T-helper 9 cell (primary cell): ENCODE measurements around the gene USB1.

Experiments used
- DNase-seq: peaks from one replicate; pipeline ENCODE4 v3.0.0-alpha.2; 2020

USB1 gene

GRCh38 chr16:58035356-58036170 lies 34.4 kb downstream of the USB1 start:
- DNase-seq, result no peak

DNA sequence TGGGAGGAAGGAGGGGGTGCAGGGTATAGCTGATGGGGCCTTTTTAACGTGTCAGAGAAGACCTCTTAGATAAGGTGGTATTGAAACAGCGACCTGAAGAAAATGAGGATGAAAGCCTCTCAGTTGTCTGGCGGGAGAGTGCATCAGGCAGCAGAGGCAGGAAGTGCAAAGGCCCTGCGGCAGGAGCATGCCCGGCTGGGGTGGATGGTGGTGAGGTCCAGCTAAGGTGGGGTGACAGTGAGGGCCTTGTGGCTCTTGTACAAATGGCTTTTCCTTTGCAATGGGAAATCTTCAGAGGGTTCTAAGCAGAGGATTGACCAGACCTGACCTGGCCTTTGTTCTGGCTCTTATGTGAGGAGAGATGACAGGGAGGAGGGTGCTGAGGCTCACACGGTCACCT lies 35.7 kb downstream of the USB1 start:
- no peak for DNase-seq

- DNase-seq, result no peak
Observed at GRCh38 chr16:58037365-58038057, 36.3 kb downstream of the USB1 start.

DNA sequence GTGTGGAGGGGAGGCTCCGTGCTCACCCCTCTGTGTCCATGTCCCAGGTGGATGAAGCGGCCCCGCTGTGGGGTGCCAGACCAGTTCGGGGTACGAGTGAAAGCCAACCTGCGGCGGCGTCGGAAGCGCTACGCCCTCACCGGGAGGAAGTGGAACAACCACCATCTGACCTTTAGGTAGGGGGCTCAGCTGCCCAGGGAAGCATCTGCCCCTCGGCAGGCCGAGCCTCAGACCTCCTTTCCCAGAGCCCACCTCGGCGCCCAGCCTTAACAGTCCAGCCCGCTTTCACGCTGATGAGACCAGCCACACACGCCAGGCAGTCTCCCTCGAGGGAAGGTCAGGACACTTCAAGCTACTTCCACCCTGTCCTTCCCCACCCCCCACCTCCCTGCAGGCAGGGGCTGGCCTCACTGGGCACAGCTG lies 37.0 kb downstream of the USB1 start:
- DNase-seq, result no peak

GRCh38 chr16:58039829-58040495 lies 38.8 kb downstream of the USB1 start:
- DNase-seq, result no peak

GRCh38 chr16:58040496-58040846 lies 39.3 kb downstream of the USB1 start:
- DNase-seq, result no peak

DNA sequence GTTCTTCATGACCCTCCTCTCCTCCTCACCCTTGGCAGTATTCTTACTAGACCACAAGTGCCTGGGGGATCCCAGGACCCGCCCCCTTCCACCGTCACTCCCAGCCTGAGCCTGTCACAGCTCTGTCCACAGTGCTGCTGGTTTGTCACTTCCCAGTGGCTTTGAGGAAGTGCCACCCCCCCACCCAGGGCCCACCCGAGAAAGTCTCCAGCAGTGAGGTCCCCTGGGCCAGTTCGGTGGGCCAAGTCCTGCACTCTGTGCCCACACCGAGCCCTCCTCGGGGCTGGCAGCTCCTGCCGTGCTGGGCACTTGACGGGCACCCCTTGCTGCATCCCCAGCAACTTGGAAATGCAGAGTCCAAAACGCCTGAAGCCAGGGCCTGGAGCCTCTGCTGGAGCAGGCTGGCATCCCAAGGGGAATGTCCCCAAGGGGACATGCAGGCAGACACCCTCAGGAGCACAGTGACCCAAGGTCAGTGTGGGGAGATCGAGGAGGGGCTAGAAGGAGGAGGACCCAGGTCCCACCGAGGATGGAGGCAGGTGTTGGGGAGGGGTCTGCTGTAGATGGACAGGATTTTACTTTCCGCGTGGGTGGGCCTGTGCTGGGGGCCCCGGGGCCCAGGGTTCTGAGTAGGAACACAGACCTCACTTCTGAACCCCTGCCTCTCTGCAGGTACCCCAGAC lies 39.9 kb downstream of the USB1 start:
- no peak for DNase-seq

GRCh38 chr16:58041628-58041955 lies 40.4 kb downstream of the USB1 start:
- DNase-seq, result no peak

- DNase-seq, result no peak
Observed at GRCh38 chr16:58042001-58042885, 41.0 kb downstream of the USB1 start.

- DNase-seq, result no peak
Observed at GRCh38 chr16:58042886-58043515, 41.8 kb downstream of the USB1 start.

GRCh38 chr16:58043571-58044155 lies 42.5 kb downstream of the USB1 start:
- DNase-seq, result no peak

DNA sequence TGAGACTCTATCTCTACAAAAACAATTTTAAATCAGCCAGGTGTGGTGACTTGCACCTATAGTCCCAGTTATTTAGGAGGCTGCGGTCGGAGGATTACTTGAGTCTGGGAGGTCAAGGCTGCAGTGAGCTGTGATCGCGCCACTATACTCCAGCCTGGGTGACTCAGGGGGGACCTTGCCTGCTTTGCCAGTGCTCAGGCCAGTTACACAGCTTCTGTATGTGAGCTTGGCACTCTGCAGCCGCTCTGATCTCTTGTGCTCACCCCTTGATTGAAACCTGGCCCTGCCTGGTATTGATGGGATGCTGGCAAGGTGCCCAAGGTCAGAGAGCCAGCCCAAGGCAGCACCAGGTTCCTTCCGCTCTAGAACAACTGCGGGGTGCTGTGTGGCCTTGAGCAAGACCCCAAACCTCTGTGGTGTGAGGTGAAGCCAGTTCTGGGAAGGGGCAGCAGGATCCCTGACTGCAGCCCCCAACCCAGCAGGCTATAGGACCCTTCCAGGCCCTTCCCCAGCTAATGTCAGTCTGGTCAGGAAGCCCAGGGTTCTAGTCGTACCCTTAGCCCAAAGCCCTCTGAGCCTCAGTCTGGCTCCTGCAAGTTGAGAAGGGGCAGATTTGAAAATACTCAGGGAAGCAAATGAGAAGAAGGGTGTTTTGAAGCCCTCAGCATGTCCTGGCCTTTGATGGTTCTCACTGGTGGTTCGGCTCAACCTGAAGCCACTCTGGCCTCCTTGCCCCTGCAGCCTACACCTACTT lies 43.2 kb downstream of the USB1 start:
- DNase-seq, result no peak

- no peak for DNase-seq
Observed at GRCh38 chr16:58045096-58045495, 43.9 kb downstream of the USB1 start.

GRCh38 chr16:58046054-58046881 lies 45.1 kb downstream of the USB1 start:
- DNase-seq, result no peak

DNA sequence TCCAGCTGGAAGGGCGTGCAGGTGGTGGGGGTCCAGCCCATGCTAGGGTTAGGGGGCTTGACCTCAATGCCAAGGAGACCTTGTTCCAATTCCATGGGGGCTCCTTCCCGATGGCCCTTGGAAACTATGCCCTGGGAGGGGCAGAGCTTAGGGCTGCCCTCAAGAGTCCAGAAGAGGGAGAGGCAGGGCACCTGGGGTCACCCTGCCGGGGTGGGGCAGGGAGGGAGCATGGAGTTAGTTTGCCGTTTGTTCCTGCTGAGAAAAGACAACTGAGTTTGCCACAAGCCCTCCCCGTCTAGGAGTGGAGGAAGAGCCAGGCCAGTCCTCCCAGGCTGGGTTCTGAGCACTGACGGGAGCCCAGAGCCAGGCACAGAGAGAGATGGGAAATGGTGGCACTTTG lies 45.7 kb downstream of the USB1 start:
- DNase-seq, result no peak

DNA sequence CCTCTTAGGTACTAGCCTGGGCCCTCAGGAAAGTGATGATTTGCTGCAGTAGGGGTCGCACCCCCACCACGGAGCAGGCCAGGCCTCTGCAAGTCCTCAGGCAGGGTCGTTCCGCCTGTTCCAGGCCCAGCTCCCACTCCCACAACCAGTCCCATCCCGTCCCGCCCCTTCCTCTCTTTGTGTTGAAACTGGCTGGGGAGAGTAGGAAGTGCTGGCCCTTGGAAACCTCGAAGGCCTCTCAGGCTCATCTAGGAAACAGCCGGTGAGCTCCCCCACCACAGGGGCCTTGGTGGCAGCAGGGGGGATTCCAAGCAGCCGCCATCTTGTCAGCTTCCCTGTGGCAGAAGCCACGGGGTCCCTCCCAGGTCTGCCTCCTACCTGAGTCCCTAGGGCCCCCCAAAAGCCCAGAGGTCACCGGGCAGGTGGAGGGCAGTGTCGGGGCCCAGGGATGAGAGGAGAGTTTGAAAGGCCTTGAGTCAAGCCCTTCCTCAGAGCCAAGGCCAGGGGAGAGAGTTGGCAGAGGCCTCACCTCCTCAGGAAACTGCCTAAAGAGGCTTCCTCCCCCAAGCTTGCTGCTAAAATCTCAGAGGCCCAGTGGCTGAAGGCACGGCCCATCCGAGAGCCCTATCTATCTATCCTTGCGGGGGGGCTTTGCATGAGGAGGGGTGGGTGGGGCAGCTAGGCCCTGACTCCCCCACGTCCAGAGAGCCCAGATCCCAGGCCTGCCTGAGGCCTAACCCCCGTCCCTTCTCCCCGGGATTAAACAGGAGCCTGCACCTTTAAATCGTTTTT lies 46.5 kb downstream of the USB1 start:
- DNase-seq, result no peak

DNA sequence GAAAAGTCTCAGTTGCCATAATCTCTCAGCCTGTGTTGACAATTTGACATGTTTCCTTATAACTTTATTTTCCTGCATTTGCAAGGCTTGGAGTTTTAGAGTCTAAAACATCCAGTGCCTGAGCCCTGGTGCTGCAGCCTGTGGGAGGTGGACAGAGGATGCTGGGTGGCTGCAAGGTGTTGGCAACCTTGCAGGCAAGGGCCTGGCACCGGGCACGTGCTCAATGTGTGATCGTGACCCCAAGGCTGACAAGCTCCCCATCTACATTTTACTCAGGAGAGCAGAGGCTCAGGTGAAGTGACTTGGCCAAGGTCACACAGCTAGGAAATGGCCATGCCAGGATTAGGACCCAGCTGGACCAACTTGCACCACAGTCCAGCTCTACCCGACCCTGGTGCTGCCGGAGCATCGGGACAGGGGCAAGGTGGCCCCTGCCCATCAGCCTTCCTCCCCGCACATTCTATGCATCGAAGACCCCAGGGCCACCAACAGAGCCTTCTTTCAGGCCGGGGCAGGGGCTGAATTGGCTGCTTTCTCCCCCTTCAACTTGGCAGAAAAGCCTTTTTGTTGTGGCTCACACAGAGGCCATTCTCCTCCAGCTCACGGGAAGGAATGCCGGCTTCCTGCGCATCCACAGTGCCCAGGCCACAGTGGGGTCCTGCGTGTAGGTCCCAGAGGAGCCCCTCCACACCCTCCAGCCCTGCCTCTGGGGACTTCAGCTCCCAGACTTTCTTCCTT lies 47.5 kb downstream of the USB1 start:
- DNase-seq, result no peak
